ENCODE data around the gene GRID1. TPM values are rescaled to one million over a fixed set of nuclear protein-coding genes. Genes with fewer than 3 reads are reported as not detected.

Gene GRID1
- total and polyA plus RNA-seq, 9 of the 15 experiments (the other 6 are each of a cell fraction or from before 2014, with no cell fraction given), result 0.01 to 7.2 (median 1.2) TPM

DNA sequence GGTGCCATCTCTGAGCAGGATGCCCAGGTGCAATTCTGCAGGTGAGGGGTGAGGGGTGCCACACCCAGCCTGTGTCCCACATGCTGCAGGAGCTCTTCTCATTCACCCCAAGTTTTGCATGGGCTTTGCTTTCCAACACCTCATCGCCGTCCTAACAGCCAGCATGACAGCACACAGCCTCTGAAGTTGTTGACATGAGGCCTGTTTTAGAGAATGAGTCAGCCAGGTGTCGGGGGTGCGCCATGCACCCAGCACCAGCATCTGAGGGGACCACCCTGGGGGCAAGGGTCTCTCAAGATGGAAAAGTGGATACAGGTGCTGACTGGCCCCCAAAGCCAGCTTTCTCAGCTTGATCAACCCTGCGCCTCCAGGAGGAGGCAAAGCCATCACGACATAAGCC lies 146.0 kb downstream of the GRID1 start:
- no peak for ATAC-seq
- Histone ChIP-seq H3K79me2 (ENCODE audit: control insufficient read depth, insufficient read depth, low read length) (no peaks in the 10 kb centered on the region), H3K36me3 (ENCODE audit: control insufficient read depth, insufficient read depth, low read length) (no peaks in the 10 kb centered on the region), H4K20me1 (replicated peaks; ENCODE audit: control insufficient read depth, insufficient read depth, low read length) (no peaks in the 10 kb centered on the region), H3K9me3 (replicated peaks; ENCODE audit: control insufficient read depth, insufficient read depth, low read depth, low read length) (no peaks in the 10 kb centered on the region), H3K4me2 (ENCODE audit: insufficient read depth, low read length) (no peak overlapping the region), H3K27ac (ENCODE audit: extremely low read depth, low read depth, low read length) (no peak overlapping the region), H3K4me1 (replicated peaks in 1 of 2; ENCODE audit: control insufficient read depth in 2 of 2, insufficient read depth in 2 of 2, low read length in 2 of 2) (no peaks in the 10 kb centered on the region), H3K9ac (ENCODE audit: insufficient read depth in 1 of 2, low read depth in 2 of 2, low read length in 2 of 2) (no peak overlapping the region), H2AFZ (ENCODE audit: low read depth, low read length) (no peak overlapping the region), H3K9me1 (ENCODE audit: control insufficient read depth, insufficient read depth, low read length) (no peaks in the 10 kb centered on the region), H3K4me3 (no peak overlapping the region), H3K27me3 (ENCODE audit: control insufficient read depth in 2 of 2, insufficient read depth in 2 of 2, low read length in 2 of 2) (no peaks in the 10 kb centered on the region)
- no peak for TF ChIP-seq RBBP5 (IDR thresholded peaks at IDR 0.05; ENCODE audit: borderline replicate concordance, insufficient read depth, low read length, poor library complexity, severe bottlenecking)
- BruUV-seq (replicated peaks), result no TSS peak
- in situ Hi-C loops (cut with MboI), result no loop called here
- ChIA-PET CTCF (ENCODE audit: low intra/inter-chr PET ratio) (no interaction called here), POLR2A (no interaction called here)
- DNase-seq (ENCODE audit: extremely low read depth in 1 of 4, low spot score in 3 of 4), result no peak
- WGBS (ENCODE audit: insufficient coverage, low coverage, missing lambda C conversion rate), result 0% methylated on average over 6 of the region's 6 CpGs
- FAIRE-seq, result no peak
- intact Hi-C loops (cut with micrococcal nuclease), result no loop called here

DNA sequence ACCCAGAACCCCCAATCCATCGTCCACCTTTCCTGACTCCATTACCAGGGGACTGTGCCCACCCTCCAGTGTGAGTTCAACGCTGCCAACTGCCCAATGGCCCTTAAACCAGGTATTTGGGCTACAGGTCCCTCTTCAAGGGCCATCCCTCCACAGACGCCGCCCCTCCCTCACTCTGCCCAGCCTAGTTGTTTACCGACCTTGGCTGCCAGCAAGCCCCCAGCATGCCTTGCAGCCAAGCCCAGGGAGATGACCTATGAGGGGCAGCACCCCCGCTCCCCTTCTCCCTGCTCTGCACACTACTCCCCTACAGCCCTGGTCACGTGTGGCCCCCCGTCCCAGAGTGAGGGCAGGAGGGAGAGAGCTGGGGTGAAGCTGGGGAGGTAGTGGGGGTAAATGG lies 147.3 kb downstream of the GRID1 start:
- WGBS (ENCODE audit: insufficient coverage, low coverage, missing lambda C conversion rate), result 0% methylated on average over 6 of the region's 8 CpGs
- intact Hi-C loops (cut with micrococcal nuclease) (no loop called here), in situ Hi-C loops (cut with MboI) (no loop called here)
- no peaks in the 10 kb centered on the region; a peak in 1 of 5 replicates for H3K27me3 ChIP-seq (ENCODE audit: control insufficient read depth in 2 of 2, insufficient read depth in 2 of 2, low read length in 2 of 2)
- no peaks in the 10 kb centered on the region for H3K79me2 ChIP-seq (ENCODE audit: control insufficient read depth, insufficient read depth, low read length)
- no peak overlapping the region for H3K4me2 ChIP-seq (ENCODE audit: insufficient read depth, low read length)
- H3K9me1 ChIP-seq (ENCODE audit: control insufficient read depth, insufficient read depth, low read length), result no peaks in the 10 kb centered on the region
- POLR2A ChIA-PET, result interaction anchor here (0.5 kb wide), 1 partner anchor 62 kb away, joined by 3 read pairs; no protein-coding TSS in a partner anchor
- CTCF ChIA-PET (ENCODE audit: low intra/inter-chr PET ratio), result no interaction called here
- H3K27ac ChIP-seq (ENCODE audit: extremely low read depth, low read depth, low read length), result no peak overlapping the region
- no TSS peak for BruUV-seq (replicated peaks)
- no peak overlapping the region for H2AFZ ChIP-seq (ENCODE audit: low read depth, low read length)
- H4K20me1 ChIP-seq (replicated peaks; ENCODE audit: control insufficient read depth, insufficient read depth, low read length), result no peaks in the 10 kb centered on the region
- ATAC-seq, result no peak
- no peak for FAIRE-seq
- no peaks in the 10 kb centered on the region for H3K9me3 ChIP-seq (replicated peaks; ENCODE audit: control insufficient read depth, insufficient read depth, low read depth, low read length)
- H3K4me3 ChIP-seq, result no peak overlapping the region
- no peaks in the 10 kb centered on the region for H3K36me3 ChIP-seq (ENCODE audit: control insufficient read depth, insufficient read depth, low read length)
- DNase-seq (ENCODE audit: extremely low read depth in 1 of 4, low spot score in 3 of 4), result no peak
- H3K4me1 ChIP-seq (replicated peaks in 1 of 2; ENCODE audit: control insufficient read depth in 2 of 2, insufficient read depth in 2 of 2, low read length in 2 of 2), result no peaks in the 10 kb centered on the region
- H3K9ac ChIP-seq (ENCODE audit: insufficient read depth in 1 of 2, low read depth in 2 of 2, low read length in 2 of 2), result no peak overlapping the region
- no peak for TF ChIP-seq NRF1 (conservative IDR thresholded peaks at IDR 0.05 in 1 of 2, IDR thresholded peaks at IDR 0.05 in 1 of 2)
- TF ChIP-seq HOXB6 (CRISPR knock-in tag; IDR thresholded peaks at IDR 0.05; ENCODE audit: borderline replicate concordance), result no peak
- TF ChIP-seq JUN (IDR thresholded peaks at IDR 0.05; ENCODE audit: borderline replicate concordance, low read depth, low read length), result no peak
- no peak for TF ChIP-seq JUN (CRISPR knock-in tag; IDR thresholded peaks at IDR 0.05; ENCODE audit: borderline replicate concordance)
- TF ChIP-seq, protein P1, sequence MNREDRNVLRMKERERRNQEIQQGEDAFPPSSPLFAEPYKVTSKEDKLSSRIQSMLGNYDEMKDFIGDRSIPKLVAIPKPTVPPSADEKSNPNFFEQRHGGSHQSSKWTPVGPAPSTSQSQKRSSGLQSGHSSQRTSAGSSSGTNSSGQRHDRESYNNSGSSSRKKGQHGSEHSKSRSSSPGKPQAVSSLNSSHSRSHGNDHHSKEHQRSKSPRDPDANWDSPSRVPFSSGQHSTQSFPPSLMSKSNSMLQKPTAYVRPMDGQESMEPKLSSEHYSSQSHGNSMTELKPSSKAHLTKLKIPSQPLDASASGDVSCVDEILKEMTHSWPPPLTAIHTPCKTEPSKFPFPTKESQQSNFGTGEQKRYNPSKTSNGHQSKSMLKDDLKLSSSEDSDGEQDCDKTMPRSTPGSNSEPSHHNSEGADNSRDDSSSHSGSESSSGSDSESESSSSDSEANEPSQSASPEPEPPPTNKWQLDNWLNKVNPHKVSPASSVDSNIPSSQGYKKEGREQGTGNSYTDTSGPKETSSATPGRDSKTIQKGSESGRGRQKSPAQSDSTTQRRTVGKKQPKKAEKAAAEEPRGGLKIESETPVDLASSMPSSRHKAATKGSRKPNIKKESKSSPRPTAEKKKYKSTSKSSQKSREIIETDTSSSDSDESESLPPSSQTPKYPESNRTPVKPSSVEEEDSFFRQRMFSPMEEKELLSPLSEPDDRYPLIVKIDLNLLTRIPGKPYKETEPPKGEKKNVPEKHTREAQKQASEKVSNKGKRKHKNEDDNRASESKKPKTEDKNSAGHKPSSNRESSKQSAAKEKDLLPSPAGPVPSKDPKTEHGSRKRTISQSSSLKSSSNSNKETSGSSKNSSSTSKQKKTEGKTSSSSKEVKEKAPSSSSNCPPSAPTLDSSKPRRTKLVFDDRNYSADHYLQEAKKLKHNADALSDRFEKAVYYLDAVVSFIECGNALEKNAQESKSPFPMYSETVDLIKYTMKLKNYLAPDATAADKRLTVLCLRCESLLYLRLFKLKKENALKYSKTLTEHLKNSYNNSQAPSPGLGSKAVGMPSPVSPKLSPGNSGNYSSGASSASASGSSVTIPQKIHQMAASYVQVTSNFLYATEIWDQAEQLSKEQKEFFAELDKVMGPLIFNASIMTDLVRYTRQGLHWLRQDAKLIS (CRISPR knock-in tag; IDR thresholded peaks at IDR 0.05), result no peak
- TF ChIP-seq KDM2B (CRISPR knock-in tag; IDR thresholded peaks at IDR 0.05), result no peak
- TF ChIP-seq ESRRA (IDR thresholded peaks at IDR 0.05; ENCODE audit: borderline replicate concordance, low read depth), result no peak
- no peak for TF ChIP-seq NR4A1 (CRISPR knock-in tag; IDR thresholded peaks at IDR 0.05)
- TF ChIP-seq NR4A1 (tag; IDR thresholded peaks at IDR 0.05), result no peak
- no peak for TF ChIP-seq SAP30 (IDR thresholded peaks at IDR 0.05; ENCODE audit: borderline replicate concordance, insufficient read depth, low read depth, low read length, poor library complexity, severe bottlenecking)
